ES-I3 (cell line): ENCODE data around the gene MON1B.
"Not testable (repeated sequence)": the region's sequence is repeated elsewhere in the genome, so short reads cannot be mapped to it uniquely, and the experiment has no call there.

Experiments used
- H3K36me3 ChIP-seq: 2 replicates; pipeline ENCODE4 v1.6.1; 2013; ENCODE audit warnings: mild to moderate bottlenecking, low read length, control low read depth, moderate library complexity; ENCODE audit not compliant: insufficient read depth
- H3K4me1 ChIP-seq: 2 replicates; pipeline ENCODE4 v1.6.1; 2013; ENCODE audit warnings: mild to moderate bottlenecking, control low read depth, low read length; ENCODE audit not compliant: insufficient read depth
- H3K9ac ChIP-seq: 2 replicates; pipeline ENCODE4 v1.6.1; 2013; ENCODE audit warnings: low read depth, mild to moderate bottlenecking, low read length, moderate library complexity
- H3K9me3 ChIP-seq: 2 replicates; pipeline ENCODE4 v1.6.1; 2013; ENCODE audit warnings: mild to moderate bottlenecking, low read length, moderate library complexity; ENCODE audit not compliant: control insufficient read depth, insufficient read depth

The MON1B gene

DNA sequence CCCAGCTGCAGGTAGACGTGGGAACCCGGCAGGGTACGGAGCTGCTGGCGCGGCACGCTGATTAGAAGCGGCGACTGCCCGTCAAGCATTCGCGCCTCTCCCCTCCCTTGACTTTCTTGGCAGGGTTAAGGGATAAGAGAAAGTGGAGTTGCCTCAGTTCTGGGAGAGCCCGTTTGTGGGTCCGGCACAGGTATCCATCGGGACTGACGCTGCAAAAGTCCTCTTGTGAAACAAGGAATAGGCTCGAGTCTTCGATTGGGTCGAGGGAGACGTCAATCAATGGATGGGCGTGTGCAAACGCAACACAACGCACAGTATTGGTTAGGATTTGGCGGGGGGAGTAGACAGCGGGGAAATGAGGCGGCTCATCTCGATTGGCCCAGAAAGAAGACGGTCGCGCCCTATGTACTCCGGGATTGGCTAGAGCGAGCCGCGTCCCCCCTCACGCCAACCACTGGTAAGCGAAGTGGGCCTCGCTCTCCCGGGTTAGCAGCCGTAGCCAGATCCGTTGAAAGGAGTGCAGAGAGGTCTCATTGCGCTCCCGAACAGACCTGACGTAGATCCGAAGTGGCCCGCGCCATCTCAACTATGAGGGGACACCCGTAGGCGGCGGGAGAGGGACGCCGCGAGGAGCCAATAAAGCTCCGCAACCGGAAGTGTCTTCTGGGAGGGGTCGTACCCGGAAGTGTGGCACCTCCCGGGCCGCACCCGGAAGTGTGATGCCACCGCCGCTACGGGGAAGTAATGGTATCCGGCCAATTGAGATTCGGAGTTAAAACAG is at the start of gene MON1B:
Gene MON1B, plus strand, starts transcription at position 713 of the 781 bp plus-strand sequence. CDS start 296 bp downstream, outside the sequence.
- Histone ChIP-seq H3K4me1 (peaks cover 6% of the 10 kb centered on the region; the same call in 1 of the 2 replicates), H3K36me3 (no peaks in the 10 kb centered on the region), H3K9me3 (no peaks in the 10 kb centered on the region), H3K9ac (peak within 1 kb of the TSS; percentile 71)

DNA sequence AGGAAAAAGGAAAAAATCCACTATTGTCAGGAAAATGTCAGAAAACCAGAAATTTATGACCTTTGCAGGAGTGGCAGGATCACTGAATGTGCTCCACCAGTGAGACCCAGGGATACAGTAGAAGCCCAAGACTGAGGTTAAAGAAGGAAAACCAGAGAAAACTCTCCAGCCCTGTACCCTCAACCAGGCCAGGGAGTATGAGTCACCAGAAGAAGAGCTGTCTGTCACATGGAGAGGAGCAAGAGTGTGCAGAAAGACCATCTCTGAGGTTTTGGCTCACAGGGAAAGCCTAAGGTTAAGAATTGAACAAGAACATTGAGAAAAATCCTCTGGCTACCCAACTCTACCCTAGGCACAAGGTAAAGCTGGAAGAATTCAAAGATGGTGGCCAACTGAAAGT is 47.6 kb upstream of the MON1B start:
- no peaks in the 10 kb centered on the region for H3K9me3 ChIP-seq
- no peak overlapping the region for H3K9ac ChIP-seq
- no peaks in the 10 kb centered on the region for H3K36me3 ChIP-seq
- H3K4me1 ChIP-seq, result no peaks in the 10 kb centered on the region

- Histone ChIP-seq H3K36me3 (no peaks in the 10 kb centered on the region), H3K9me3 (no peaks in the 10 kb centered on the region), H3K9ac (no peak overlapping the region), H3K4me1 (no peaks in the 10 kb centered on the region)
These were observed 42.9 kb upstream of the MON1B start for GRCh38 chr16:77148121-77148520.

DNA sequence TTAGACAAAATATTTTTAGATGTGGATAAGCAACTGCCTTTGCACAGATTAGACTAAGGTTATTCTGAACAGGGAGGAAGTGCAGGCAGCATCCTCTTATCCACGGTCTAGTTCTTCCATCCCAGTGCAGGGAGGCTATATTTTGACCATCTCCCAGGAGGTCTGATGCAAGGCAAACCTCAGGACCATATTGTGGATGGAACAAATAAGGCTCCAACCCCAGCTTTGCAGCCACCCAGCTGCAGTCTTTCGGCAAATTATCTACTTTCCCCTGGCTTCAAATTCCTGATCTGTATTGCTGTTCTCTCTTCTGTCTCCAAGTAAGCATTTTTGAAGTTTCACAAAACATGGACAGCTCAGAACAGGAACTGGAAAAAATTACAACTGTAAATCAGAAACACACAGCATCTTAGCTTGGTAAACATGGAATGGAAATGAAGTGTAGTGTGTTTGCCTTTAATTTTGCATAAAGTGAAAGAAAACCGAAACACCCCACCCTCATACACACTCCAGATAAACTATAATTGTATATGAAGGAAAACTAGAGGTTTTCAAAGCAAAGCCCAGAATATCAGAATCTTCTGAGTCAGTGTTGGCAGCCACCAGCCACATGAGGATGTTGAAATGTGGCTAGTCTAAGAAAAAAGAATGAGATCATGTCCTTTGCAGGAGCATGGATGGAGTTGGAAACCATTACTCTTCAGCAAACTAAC is 33.5 kb upstream of the MON1B start:
- no peaks in the 10 kb centered on the region for H3K4me1 ChIP-seq
- H3K9me3 ChIP-seq, result no peaks in the 10 kb centered on the region
- H3K36me3 ChIP-seq, result no peaks in the 10 kb centered on the region
- no peak overlapping the region for H3K9ac ChIP-seq

- Histone ChIP-seq H3K36me3 (no peaks in the 10 kb centered on the region), H3K4me1 (no peaks in the 10 kb centered on the region), H3K9me3 (no peaks in the 10 kb centered on the region), H3K9ac (no peak overlapping the region)
These were observed 32.7 kb upstream of the MON1B start for GRCh38 chr16:77158293-77158692.

DNA sequence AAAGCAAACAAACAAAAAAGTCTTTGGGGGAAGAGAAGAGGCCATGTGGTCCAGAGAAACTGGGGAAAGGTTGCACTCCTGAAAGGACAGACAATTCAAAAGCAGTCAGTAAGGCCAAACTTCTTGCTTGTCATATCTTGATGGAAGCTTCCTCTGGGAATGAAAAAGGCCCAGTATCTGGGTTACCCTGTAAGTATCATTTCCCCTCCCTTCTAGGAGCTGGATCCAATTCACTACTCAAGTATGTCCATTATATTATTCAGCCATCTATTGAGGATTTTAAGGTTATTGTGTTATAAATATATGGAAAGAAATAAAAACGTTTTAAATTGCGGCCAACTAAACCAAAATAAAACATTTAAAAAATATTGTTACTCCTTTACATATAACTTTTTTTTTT is 26.0 kb upstream of the MON1B start:
- H3K9me3 ChIP-seq, result no peaks in the 10 kb centered on the region

DNA sequence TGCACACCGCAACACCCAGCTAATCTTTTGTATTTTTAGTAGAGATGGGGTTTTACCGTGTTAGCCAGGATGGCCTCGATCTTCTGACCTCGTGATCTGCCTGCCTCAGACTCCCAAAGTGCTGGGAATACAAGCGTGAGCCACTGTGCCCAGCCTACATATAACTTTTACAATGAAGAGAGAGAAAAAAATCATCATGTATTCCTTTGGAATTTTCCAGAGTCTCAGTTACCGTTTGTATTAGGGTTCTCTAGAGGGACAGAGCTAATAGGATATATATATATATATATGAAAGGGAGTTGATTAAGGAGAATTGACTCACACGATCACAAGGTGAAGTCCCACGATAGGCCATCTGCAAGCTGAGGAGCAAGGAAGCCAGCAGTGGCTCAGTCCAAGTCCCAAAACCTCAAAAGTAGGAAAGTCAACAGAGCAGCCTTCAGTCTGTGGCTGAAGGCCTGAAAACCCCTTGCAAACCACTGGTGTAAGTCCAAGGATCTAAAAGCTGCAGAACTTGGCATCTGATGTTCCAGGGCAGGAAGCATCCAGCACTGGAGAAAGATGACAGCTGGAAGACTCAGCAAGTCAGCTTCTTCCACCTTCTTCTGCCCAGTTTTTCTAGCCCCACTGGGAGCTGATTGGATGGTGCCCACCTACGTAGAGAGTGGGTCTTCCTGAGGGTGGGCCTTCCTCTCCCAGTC is 25.3 kb upstream of the MON1B start:
- not testable (repeated sequence) for H3K36me3 ChIP-seq, H3K9ac ChIP-seq, H3K4me1 ChIP-seq, H3K9me3 ChIP-seq

More for the DNA sequence above, 26.0 kb upstream of the MON1B start:
- Histone ChIP-seq H3K36me3 (no peaks in the 10 kb centered on the region), H3K4me1 (no peaks in the 10 kb centered on the region), H3K9ac (no peak overlapping the region)

GRCh38 chr16:77166726-77167125 is 24.3 kb upstream of the MON1B start:
- Histone ChIP-seq H3K9me3 (no peaks in the 10 kb centered on the region), H3K4me1 (no peaks in the 10 kb centered on the region), H3K9ac (no peak overlapping the region), H3K36me3 (no peaks in the 10 kb centered on the region)

DNA sequence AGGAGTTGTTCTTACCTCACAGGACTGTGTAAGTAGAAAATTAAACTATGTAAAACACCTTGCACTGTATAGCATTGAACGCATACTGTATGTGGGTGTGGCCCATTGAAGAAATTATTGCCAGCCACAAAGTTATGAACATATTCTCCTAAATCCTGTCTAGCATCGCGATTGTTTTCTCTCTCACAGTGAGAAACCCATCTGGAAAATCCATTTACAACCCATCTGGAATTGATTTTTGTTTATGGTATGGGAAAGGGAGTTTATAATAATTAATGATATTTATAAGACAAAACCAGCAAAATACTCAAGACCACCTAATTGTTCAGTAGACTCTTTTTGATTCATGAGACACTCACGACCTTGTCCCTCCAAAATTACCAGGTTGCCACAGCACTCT is 22.1 kb upstream of the MON1B start:
- Histone ChIP-seq H3K9ac (no peak overlapping the region), H3K4me1 (no peaks in the 10 kb centered on the region), H3K9me3 (no peaks in the 10 kb centered on the region), H3K36me3 (no peaks in the 10 kb centered on the region)

- Histone ChIP-seq H3K9ac (no peak overlapping the region), H3K4me1 (no peaks in the 10 kb centered on the region), H3K9me3 (no peaks in the 10 kb centered on the region), H3K36me3 (no peaks in the 10 kb centered on the region)
These were observed 21.2 kb upstream of the MON1B start for GRCh38 chr16:77169650-77170236.

DNA sequence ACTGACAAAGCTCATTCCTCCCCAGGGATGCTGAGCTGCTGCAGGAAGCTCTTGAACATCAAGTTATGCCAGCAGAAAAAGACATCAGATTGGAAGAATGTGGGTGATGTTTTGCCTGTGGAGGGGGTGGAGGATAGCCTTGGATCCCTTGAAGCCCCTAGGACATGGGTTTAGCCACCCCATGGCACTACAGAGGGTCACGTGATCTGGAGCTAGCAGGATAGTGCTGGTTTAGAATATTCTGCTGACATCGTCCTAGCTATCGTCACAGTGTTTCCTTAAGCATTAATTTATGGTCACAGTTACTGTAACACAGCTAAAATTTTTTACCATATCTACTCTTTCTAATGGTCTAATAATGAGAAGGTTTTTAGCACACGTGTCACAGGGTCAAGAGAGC is 20.2 kb upstream of the MON1B start:
- H3K4me1 ChIP-seq, result no peaks in the 10 kb centered on the region
- H3K9me3 ChIP-seq, result no peaks in the 10 kb centered on the region
- H3K36me3 ChIP-seq, result no peaks in the 10 kb centered on the region
- no peak overlapping the region for H3K9ac ChIP-seq

- H3K36me3 ChIP-seq, result no peaks in the 10 kb centered on the region
- no peak overlapping the region for H3K9ac ChIP-seq
- no peaks in the 10 kb centered on the region for H3K4me1 ChIP-seq
- H3K9me3 ChIP-seq, result no peaks in the 10 kb centered on the region
These were observed 19.0 kb upstream of the MON1B start for GRCh38 chr16:77171745-77172635.

- Histone ChIP-seq H3K9me3 (no peaks in the 10 kb centered on the region), H3K36me3 (no peaks in the 10 kb centered on the region), H3K9ac (no peak overlapping the region), H3K4me1 (no peaks in the 10 kb centered on the region)
These were observed 18.0 kb upstream of the MON1B start for GRCh38 chr16:77172951-77173350.

GRCh38 chr16:77183137-77183536 is 7.9 kb upstream of the MON1B start:
- no peaks in the 10 kb centered on the region for H3K36me3 ChIP-seq
- no peaks in the 10 kb centered on the region for H3K4me1 ChIP-seq
- H3K9ac ChIP-seq, result no peak overlapping the region
- no peaks in the 10 kb centered on the region for H3K9me3 ChIP-seq
